Type B pancreatic cell (in vitro differentiated cells): ENCODE results near the gene PLP1. TPM values are rescaled to one million over a fixed set of nuclear protein-coding genes. Genes with fewer than 3 reads are reported as not detected.

Source experiments
- DNase-seq: peaks from one replicate; pipeline ENCODE4 v3.0.0; 2021; ENCODE audit warnings: mixed read lengths; ENCODE audit not compliant: unreplicated experiment; ENCODE audit errors: extremely low spot score
- H3K27ac Mint-ChIP-seq: 2 replicates; pipeline ENCODE4 v1.8.0; 2021; ENCODE audit warnings: mild to moderate bottlenecking, mixed read lengths
- H3K27me3 Mint-ChIP-seq: 2 replicates; pipeline ENCODE4 v1.8.0; 2021; ENCODE audit warnings: mixed read lengths
- H3K36me3 Mint-ChIP-seq: 2 replicates; pipeline ENCODE4 v1.8.0; 2021; ENCODE audit warnings: mixed read lengths
- H3K4me1 Mint-ChIP-seq: one replicate; pipeline ENCODE4 v1.8.0; 2021; ENCODE audit warnings: mixed read lengths; ENCODE audit not compliant: unreplicated experiment
- H3K4me3 Mint-ChIP-seq: 2 replicates; pipeline ENCODE4 v1.8.0; 2021; ENCODE audit warnings: mild to moderate bottlenecking, mixed read lengths
- H3K9me3 Mint-ChIP-seq: 2 replicates; pipeline ENCODE4 v1.8.0; 2021; ENCODE audit warnings: mixed read lengths
- total RNA-seq: library from RNA; stranded (reverse); gene quantifications from 2 replicates; pipeline ENCODE4 v1.2.1, GENCODE V29; 2021; ENCODE audit warnings: low replicate concordance
- TF ChIP-seq, protein P1 (sequence below): fragments of 200-600 bp; sonication (generic); conservative IDR thresholded peaks from 2 replicates; pipeline ENCODE4 v1.5.0; 2021; ENCODE audit warnings: antibody characterized with exemption, mild to moderate bottlenecking

The PLP1 gene
- total RNA-seq, 1 donor from 2014 or later, result 55.3 TPM

DNA sequence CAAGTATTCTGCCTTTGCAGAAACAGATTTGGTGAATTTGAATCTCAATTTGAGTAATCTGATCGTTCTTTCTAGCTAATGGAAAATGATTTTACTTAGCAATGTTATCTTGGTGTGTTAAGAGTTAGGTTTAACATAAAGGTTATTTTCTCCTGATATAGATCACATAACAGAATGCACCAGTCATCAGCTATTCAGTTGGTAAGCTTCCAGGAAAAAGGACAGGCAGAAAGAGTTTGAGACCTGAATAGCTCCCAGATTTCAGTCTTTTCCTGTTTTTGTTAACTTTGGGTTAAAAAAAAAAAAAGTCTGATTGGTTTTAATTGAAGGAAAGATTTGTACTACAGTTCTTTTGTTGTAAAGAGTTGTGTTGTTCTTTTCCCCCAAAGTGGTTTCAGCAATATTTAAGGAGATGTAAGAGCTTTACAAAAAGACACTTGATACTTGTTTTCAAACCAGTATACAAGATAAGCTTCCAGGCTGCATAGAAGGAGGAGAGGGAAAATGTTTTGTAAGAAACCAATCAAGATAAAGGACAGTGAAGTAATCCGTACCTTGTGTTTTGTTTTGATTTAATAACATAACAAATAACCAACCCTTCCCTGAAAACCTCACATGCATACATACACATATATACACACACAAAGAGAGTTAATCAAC is 15.3 kb downstream of the PLP1 start:
- no peaks in the 10 kb centered on the region for H3K9me3 Mint-ChIP-seq
- no peaks in the 10 kb centered on the region for H3K4me1 Mint-ChIP-seq
- H3K27ac Mint-ChIP-seq, result no peak overlapping the region
- DNase-seq, result no peak
- H3K4me3 Mint-ChIP-seq, result no peak overlapping the region
- no peaks in the 10 kb centered on the region for H3K36me3 Mint-ChIP-seq
- H3K27me3 Mint-ChIP-seq, result peaks cover 4% of the 10 kb centered on the region
- TF ChIP-seq, protein P1, sequence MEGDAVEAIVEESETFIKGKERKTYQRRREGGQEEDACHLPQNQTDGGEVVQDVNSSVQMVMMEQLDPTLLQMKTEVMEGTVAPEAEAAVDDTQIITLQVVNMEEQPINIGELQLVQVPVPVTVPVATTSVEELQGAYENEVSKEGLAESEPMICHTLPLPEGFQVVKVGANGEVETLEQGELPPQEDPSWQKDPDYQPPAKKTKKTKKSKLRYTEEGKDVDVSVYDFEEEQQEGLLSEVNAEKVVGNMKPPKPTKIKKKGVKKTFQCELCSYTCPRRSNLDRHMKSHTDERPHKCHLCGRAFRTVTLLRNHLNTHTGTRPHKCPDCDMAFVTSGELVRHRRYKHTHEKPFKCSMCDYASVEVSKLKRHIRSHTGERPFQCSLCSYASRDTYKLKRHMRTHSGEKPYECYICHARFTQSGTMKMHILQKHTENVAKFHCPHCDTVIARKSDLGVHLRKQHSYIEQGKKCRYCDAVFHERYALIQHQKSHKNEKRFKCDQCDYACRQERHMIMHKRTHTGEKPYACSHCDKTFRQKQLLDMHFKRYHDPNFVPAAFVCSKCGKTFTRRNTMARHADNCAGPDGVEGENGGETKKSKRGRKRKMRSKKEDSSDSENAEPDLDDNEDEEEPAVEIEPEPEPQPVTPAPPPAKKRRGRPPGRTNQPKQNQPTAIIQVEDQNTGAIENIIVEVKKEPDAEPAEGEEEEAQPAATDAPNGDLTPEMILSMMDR, result no peak

DNA sequence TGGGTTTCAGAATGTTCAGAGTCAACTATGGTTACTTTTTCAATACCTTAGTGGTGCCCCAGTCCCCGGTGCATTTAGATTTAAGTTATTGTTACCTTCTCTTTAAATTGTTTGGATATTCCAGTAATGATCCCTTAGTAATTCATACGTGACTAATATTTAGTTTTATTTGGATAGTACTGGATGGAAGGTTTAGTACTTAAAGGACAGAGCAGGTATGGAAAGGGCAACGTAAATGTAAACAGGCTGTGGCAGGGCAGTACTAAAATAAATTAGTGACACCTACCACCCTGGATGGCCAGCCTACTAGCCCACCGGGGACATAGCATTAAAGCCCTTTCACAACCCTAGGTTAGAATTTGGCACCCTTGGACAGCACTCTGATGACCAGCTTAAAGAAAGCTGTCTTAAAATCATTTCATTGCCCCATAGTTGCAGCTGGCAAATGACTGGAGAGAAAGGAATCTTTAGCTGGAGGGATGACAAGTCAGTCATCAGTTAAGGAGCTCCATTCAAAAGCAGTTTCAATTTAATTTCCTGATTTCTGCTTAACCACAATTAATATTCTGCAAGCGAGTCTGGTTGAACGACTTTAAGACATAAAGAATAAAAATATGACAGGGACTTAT is 16.4 kb downstream of the PLP1 start:
- no peaks in the 10 kb centered on the region for H3K9me3 Mint-ChIP-seq
- TF ChIP-seq, protein P1, result no peak
- H3K27me3 Mint-ChIP-seq, result peaks cover 4% of the 10 kb centered on the region
- H3K4me3 Mint-ChIP-seq, result no peak overlapping the region
- no peak overlapping the region for H3K27ac Mint-ChIP-seq
- no peaks in the 10 kb centered on the region for H3K36me3 Mint-ChIP-seq
- H3K4me1 Mint-ChIP-seq, result no peaks in the 10 kb centered on the region
- no peak for DNase-seq

DNA sequence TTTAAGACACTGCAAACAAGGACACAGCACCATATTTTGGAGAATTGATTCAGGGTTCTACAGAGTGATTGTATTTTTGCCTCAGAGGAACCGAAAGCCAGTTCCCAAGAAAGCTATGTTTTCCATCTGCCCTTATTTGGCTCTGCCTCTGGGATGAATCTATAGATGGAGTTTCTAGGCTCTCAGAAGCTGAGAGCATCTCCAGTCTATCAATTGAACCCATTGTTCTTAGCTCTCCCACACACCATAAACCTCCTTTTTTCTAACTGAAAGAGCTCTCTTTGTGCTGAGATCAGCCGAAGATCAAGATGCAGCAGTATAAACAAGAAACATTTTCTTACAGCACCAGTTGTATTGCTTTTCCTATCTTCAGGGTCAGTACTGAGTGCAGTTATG is 16.9 kb downstream of the PLP1 start:
- Mint-ChIP-seq H3K4me1 (no peaks in the 10 kb centered on the region), H3K36me3 (no peaks in the 10 kb centered on the region), H3K9me3 (no peaks in the 10 kb centered on the region), H3K27me3 (peaks cover 4% of the 10 kb centered on the region), H3K27ac (no peak overlapping the region), H3K4me3 (no peak overlapping the region)
- TF ChIP-seq, protein P1, result no peak
- DNase-seq, result no peak

DNA sequence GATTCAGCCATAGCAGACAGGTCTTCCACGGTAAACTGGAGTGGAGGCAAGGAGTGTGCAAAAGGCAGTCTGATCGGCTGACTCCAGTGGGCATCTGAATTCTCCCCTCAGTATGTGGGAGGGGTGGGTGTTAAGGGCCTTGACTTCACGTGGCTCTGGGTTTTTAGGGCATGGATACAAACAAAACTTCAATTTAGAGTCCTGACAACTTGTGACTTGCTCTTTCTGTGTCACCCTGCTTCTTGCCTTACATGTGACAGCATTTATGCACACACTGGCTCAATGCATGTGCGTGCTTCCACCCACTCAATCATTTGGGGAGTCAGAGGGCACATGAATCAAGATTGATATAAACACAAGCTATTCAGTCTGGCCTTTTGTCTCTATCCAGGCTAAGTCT is 17.5 kb downstream of the PLP1 start:
- no peaks in the 10 kb centered on the region for H3K9me3 Mint-ChIP-seq
- no peak overlapping the region for H3K27ac Mint-ChIP-seq
- DNase-seq, result no peak
- H3K4me3 Mint-ChIP-seq, result no peak overlapping the region
- no peaks in the 10 kb centered on the region for H3K36me3 Mint-ChIP-seq
- TF ChIP-seq, protein P1, result no peak
- peaks cover 4% of the 10 kb centered on the region for H3K27me3 Mint-ChIP-seq
- no peaks in the 10 kb centered on the region for H3K4me1 Mint-ChIP-seq

DNA sequence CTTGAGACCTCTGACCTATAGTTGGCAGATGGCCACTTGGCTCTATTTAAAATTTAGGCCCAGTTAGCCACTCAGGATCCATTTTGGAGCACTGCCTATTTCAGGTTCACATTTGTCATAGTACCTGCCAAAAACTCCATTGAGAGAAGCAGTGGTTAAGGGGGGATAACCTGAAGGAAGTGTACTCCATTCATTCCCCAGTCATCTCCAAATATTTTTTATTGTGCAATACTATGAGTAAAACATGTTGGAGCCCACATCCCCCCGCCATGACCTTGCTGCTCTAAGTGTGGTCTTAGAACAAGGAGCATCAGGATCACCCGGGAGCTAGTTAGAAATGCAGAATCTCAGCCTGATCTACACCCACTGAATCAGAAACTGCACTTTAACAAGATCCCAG is 21.1 kb downstream of the PLP1 start:
- TF ChIP-seq, protein P1, result no peak
- Mint-ChIP-seq H3K4me1 (no peaks in the 10 kb centered on the region), H3K9me3 (no peaks in the 10 kb centered on the region), H3K27ac (no peak overlapping the region), H3K4me3 (no peak overlapping the region), H3K27me3 (no peaks in the 10 kb centered on the region), H3K36me3 (no peaks in the 10 kb centered on the region)
- DNase-seq, result no peak
